Gastrocnemius medialis (tissue), 4 donors: ENCODE measurements around the gene TMEM60.

Source experiments
- POLR2A ChIP-seq, 2 donors: fragments of 450-650 bp; IDR thresholded peaks; one replicate each; pipeline ENCODE4 v1.6.1; 2017; ENCODE audit warnings: antibody characterized with exemption in 2 of 2, mild to moderate bottlenecking in 2 of 2, moderate library complexity in 2 of 2
- TF ChIP-seq, protein P1 (sequence below), 5 experiments: fragments of 450-650 bp in 3 of 5; fragments of 200-600 bp in 2 of 5; sonication (generic) in 2 of 5; IDR thresholded peaks in 4 of 5; conservative IDR thresholded peaks in 1 of 5; 1 replicate in 4 of 5; 2 replicates in 1 of 5; pipeline ENCODE4 v1.5.1; 2016 to 2019; ENCODE audit warnings: antibody characterized with exemption in 5 of 5, mild to moderate bottlenecking in 3 of 5, moderate library complexity in 3 of 5

DNA sequence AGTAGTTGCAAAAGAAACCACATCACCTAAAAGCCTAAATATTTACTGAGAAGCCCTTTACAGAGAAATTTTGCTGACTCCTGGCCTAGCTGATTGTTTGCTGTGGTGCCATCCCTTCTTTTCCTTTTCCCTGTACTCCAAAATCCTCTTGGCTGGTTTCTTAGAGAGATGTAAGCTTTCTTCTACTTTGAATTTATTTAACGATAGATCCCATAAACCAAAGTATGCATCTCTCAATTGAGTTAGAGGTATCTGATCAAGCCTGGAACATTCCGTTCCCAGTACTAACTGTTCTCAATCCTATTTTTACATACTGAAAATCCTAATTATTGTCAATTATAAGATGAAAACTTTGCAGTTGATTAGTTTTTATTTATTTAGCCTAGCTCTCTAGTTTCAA, 6.3 kb downstream of the TMEM60 start:
- TF ChIP-seq, protein P1, sequence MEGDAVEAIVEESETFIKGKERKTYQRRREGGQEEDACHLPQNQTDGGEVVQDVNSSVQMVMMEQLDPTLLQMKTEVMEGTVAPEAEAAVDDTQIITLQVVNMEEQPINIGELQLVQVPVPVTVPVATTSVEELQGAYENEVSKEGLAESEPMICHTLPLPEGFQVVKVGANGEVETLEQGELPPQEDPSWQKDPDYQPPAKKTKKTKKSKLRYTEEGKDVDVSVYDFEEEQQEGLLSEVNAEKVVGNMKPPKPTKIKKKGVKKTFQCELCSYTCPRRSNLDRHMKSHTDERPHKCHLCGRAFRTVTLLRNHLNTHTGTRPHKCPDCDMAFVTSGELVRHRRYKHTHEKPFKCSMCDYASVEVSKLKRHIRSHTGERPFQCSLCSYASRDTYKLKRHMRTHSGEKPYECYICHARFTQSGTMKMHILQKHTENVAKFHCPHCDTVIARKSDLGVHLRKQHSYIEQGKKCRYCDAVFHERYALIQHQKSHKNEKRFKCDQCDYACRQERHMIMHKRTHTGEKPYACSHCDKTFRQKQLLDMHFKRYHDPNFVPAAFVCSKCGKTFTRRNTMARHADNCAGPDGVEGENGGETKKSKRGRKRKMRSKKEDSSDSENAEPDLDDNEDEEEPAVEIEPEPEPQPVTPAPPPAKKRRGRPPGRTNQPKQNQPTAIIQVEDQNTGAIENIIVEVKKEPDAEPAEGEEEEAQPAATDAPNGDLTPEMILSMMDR (IDR thresholded peaks at IDR 0.05 in 4 of 5, conservative IDR thresholded peaks at IDR 0.05 in 1 of 5): no peak
- no peak for TF ChIP-seq POLR2A (IDR thresholded peaks at IDR 0.05)
